Posterior cingulate gyrus (tissue), 11 donors: Measurements from ENCODE around the gene CCDC170.

ENCODE experiments used
- DNase-seq, 10 donors: peaks; one replicate each; pipeline versions ENCODE4 v3.0.0 to v3.0.0-alpha.2; 2020 to 2021; ENCODE audit warnings: mixed read lengths in 3 of 10
- intact Hi-C: fragments of 100-400 bp; cut with DNase I; formaldehyde crosslinking; loops from one replicate; pipeline ENCODE4 v1.15.1; 2023

CCDC170 gene

GRCh38 chr6:151610326-151610725 lies 116.5 kb downstream of the CCDC170 start:
- no peak for DNase-seq

GRCh38 chr6:151614630-151615029 lies 120.8 kb downstream of the CCDC170 start:
- no peak for DNase-seq
- intact Hi-C loops = no loop called here

More at GRCh38 chr6:151610326-151610725, 116.5 kb downstream of the CCDC170 start:
- intact Hi-C loops = no loop called here

GRCh38 chr6:151616091-151616513 lies 122.3 kb downstream of the CCDC170 start:
- intact Hi-C loops = no loop called here
- no peak for DNase-seq

- no peak for DNase-seq
- intact Hi-C loops = no loop called here
Observed at GRCh38 chr6:151616600-151616999, 122.8 kb downstream of the CCDC170 start.

- DNase-seq = no peak
- intact Hi-C loops = no loop called here
Observed at GRCh38 chr6:151617539-151617938, 123.7 kb downstream of the CCDC170 start.

- DNase-seq = no peak
- intact Hi-C loops = no loop called here
Observed at GRCh38 chr6:151618717-151619116, 124.9 kb downstream of the CCDC170 start.

GRCh38 chr6:151620179-151620578 lies 126.4 kb downstream of the CCDC170 start:
- no peak for DNase-seq
- intact Hi-C loops = no loop called here

GRCh38 chr6:151624071-151624470 lies 130.3 kb downstream of the CCDC170 start:
- DNase-seq = no peak
- intact Hi-C loops = no loop called here

- no peak for DNase-seq
- intact Hi-C loops = no loop called here
Observed at GRCh38 chr6:151624481-151624880, 130.7 kb downstream of the CCDC170 start.

GRCh38 chr6:151624900-151625536 lies 131.2 kb downstream of the CCDC170 start:
- intact Hi-C loops = no loop called here
- no peak for DNase-seq

- DNase-seq = no peak
- intact Hi-C loops = no loop called here
Observed at GRCh38 chr6:151627689-151628444, 134.1 kb downstream of the CCDC170 start.

- no peak for DNase-seq
- intact Hi-C loops = no loop called here
Observed at GRCh38 chr6:151629791-151630190, 136.0 kb downstream of the CCDC170 start.

GRCh38 chr6:151630387-151630786 lies 136.6 kb downstream of the CCDC170 start:
- no peak for DNase-seq
- intact Hi-C loops = no loop called here

- DNase-seq = no peak
- intact Hi-C loops = no loop called here
Observed at GRCh38 chr6:151630991-151631655, 137.3 kb downstream of the CCDC170 start.

GRCh38 chr6:151632415-151632987 lies 138.7 kb downstream of the CCDC170 start:
- no peak for DNase-seq
- intact Hi-C loops = no loop called here

GRCh38 chr6:151633526-151634335 lies 139.9 kb downstream of the CCDC170 start:
- intact Hi-C loops = no loop called here
- DNase-seq = no peak

- DNase-seq = no peak
- intact Hi-C loops = no loop called here
Observed at GRCh38 chr6:151634336-151634720, 140.5 kb downstream of the CCDC170 start.

GRCh38 chr6:151635741-151636140 lies 141.9 kb downstream of the CCDC170 start:
- intact Hi-C loops = no loop called here
- no peak for DNase-seq

- no peak for DNase-seq
- intact Hi-C loops = no loop called here
Observed at GRCh38 chr6:151637814-151638213, 144.0 kb downstream of the CCDC170 start.

GRCh38 chr6:151639750-151640149 lies 145.9 kb downstream of the CCDC170 start:
- no peak for DNase-seq
- intact Hi-C loops = no loop called here
